SU-DHL-6 (cell line): ENCODE measurements around the gene BANF2.

Experiments used
- H2AFZ ChIP-seq: fragments of 200-600 bp; sonication (generic); 2 replicates; pipeline ENCODE4 v1.6.1; 2014; ENCODE audit warnings: low read depth, mild to moderate bottlenecking, moderate library complexity, mixed read lengths, antibody characterized with exemption, low read length; ENCODE audit not compliant: severe bottlenecking
- H3F3A ChIP-seq: fragments of 200-600 bp; shearing (Covaris generic); 2 replicates; pipeline ENCODE4 v1.6.0; 2016; ENCODE audit warnings: antibody characterized with exemption, mild to moderate bottlenecking; ENCODE audit not compliant: insufficient read depth
- H3K27ac ChIP-seq: fragments of 200-600 bp; sonication (generic); 2 replicates; pipeline ENCODE4 v1.5.1; 2016; ENCODE audit warnings: low read depth, mild to moderate bottlenecking, low read length, moderate library complexity, mixed read lengths
- H3K27me3 ChIP-seq: fragments of 200-600 bp; sonication (generic), shearing (Covaris generic); 2 replicates; pipeline ENCODE4 v1.6.0; 2014; ENCODE audit warnings: mild to moderate bottlenecking, low read length
- H3K36me3 ChIP-seq: fragments of 200-600 bp; sonication (generic); 2 replicates; pipeline ENCODE4 v1.6.1; 2014; ENCODE audit warnings: mild to moderate bottlenecking, low read length, mixed read lengths
- H3K4me2 ChIP-seq: fragments of 300-600, 200-600 bp; shearing (Covaris generic), sonication (generic); 2 replicates; pipeline ENCODE4 v1.6.0; 2014; ENCODE audit warnings: low read length, low read depth, mild to moderate bottlenecking; ENCODE audit not compliant: poor library complexity, severe bottlenecking
- H3K4me3 ChIP-seq: fragments of 200-600 bp; sonication (generic); 2 replicates; pipeline ENCODE4 v1.5.1; 2014; ENCODE audit warnings: antibody characterized with exemption, low read length, mild to moderate bottlenecking, mixed read lengths; ENCODE audit not compliant: insufficient read depth, poor library complexity, severe bottlenecking
- H3K79me2 ChIP-seq: fragments of 200-600 bp; sonication (generic); 2 replicates; pipeline ENCODE4 v1.6.1; 2014; ENCODE audit warnings: mild to moderate bottlenecking, low read length, moderate library complexity; ENCODE audit not compliant: insufficient read depth
- H3K9ac ChIP-seq: fragments of 200-600 bp; sonication (generic); 2 replicates; pipeline ENCODE4 v1.7.0; 2014; ENCODE audit warnings: mild to moderate bottlenecking, low read length
- H3K9me2 ChIP-seq: fragments of 200-600 bp; sonication (generic); replicated peaks from 2 replicates; pipeline ENCODE4 v1.6.1; 2014; ENCODE audit warnings: low read length; ENCODE audit not compliant: insufficient read depth
- H3K9me3 ChIP-seq: fragments of 200-600 bp; sonication (generic); 2 replicates; pipeline ENCODE4 v1.6.1; 2014; ENCODE audit warnings: low read length, mixed read lengths; ENCODE audit not compliant: insufficient read depth
- H4K20me1 ChIP-seq: fragments of 200-600 bp; sonication (generic); 2 replicates; pipeline ENCODE4 v1.6.1; 2014; ENCODE audit warnings: low read depth, mild to moderate bottlenecking, antibody characterized with exemption, low read length, moderate library complexity, mixed read lengths
- CTCF ChIP-seq: fragments of 200-600 bp; sonication (generic); IDR thresholded peaks from one replicate; pipeline ENCODE4 v1.5.1; 2017; ENCODE audit warnings: antibody characterized with exemption, mild to moderate bottlenecking, low read length, moderate library complexity; ENCODE audit not compliant: insufficient read depth, poor library complexity, severe bottlenecking
- EZH2phosphoT487 ChIP-seq: fragments of 200-600 bp; sonication (generic), shearing (Covaris generic); conservative IDR thresholded peaks from 2 replicates; pipeline ENCODE4 v1.6.1; 2018; ENCODE audit warnings: mild to moderate bottlenecking, antibody characterized with exemption, low read length, moderate library complexity, mixed read lengths

Gene BANF2

GRCh38 chr20:17664025-17664633, 35.6 kb upstream of the BANF2 start:
- H3K4me3 ChIP-seq, result no peak overlapping the region
- no peak overlapping the region for H3K9ac ChIP-seq
- no peak overlapping the region for H3K4me2 ChIP-seq
- H3F3A ChIP-seq, result no peaks in the 10 kb centered on the region
- H3K79me2 ChIP-seq, result no peaks in the 10 kb centered on the region
- no peak overlapping the region for H3K27ac ChIP-seq
- no peaks in the 10 kb centered on the region for H3K9me2 ChIP-seq
- H3K36me3 ChIP-seq, result no peaks in the 10 kb centered on the region
- H3K27me3 ChIP-seq, result no peaks in the 10 kb centered on the region
- H4K20me1 ChIP-seq, result no peaks in the 10 kb centered on the region
- no peaks in the 10 kb centered on the region for H3K9me3 ChIP-seq
- TF ChIP-seq CTCF (no peak), EZH2phosphoT487 (no peak)
- H2AFZ ChIP-seq, result no peak overlapping the region

- Histone ChIP-seq H3K4me2 (no peak overlapping the region), H3K36me3 (no peaks in the 10 kb centered on the region), H4K20me1 (no peaks in the 10 kb centered on the region), H3K9me3 (no peaks in the 10 kb centered on the region), H3K4me3 (no peak overlapping the region), H3K27me3 (no peaks in the 10 kb centered on the region), H3F3A (no peaks in the 10 kb centered on the region), H2AFZ (no peak overlapping the region), H3K9me2 (no peaks in the 10 kb centered on the region), H3K9ac (no peak overlapping the region), H3K79me2 (no peaks in the 10 kb centered on the region), H3K27ac (no peak overlapping the region)
- no peak for TF ChIP-seq CTCF
- TF ChIP-seq EZH2phosphoT487, result no peak
Observed at GRCh38 chr20:17665756-17666155, 34.0 kb upstream of the BANF2 start.

- Histone ChIP-seq H4K20me1 (no peaks in the 10 kb centered on the region), H3K79me2 (no peaks in the 10 kb centered on the region), H3K27me3 (no peaks in the 10 kb centered on the region), H2AFZ (no peak overlapping the region), H3K9me3 (no peaks in the 10 kb centered on the region), H3K9me2 (no peaks in the 10 kb centered on the region), H3K36me3 (no peaks in the 10 kb centered on the region), H3K4me3 (no peak overlapping the region), H3F3A (no peaks in the 10 kb centered on the region), H3K9ac (no peak overlapping the region), H3K27ac (no peak overlapping the region), H3K4me2 (no peak overlapping the region)
- TF ChIP-seq EZH2phosphoT487 (no peak), CTCF (no peak)
Observed at GRCh38 chr20:17666481-17666880, 33.3 kb upstream of the BANF2 start.

GRCh38 chr20:17667445-17667844, 32.3 kb upstream of the BANF2 start:
- Histone ChIP-seq H3F3A (no peaks in the 10 kb centered on the region), H3K36me3 (no peaks in the 10 kb centered on the region), H3K27ac (no peak overlapping the region), H4K20me1 (no peaks in the 10 kb centered on the region), H3K9me3 (no peaks in the 10 kb centered on the region), H3K4me3 (no peak overlapping the region), H3K27me3 (no peaks in the 10 kb centered on the region), H3K9ac (no peak overlapping the region), H3K9me2 (no peaks in the 10 kb centered on the region), H3K79me2 (no peaks in the 10 kb centered on the region), H2AFZ (no peak overlapping the region), H3K4me2 (no peak overlapping the region)
- no peak for TF ChIP-seq EZH2phosphoT487
- no peak for TF ChIP-seq CTCF
